H9 (cell line): ENCODE measurements around the gene KBTBD6. TPM values are rescaled to one million over a fixed set of nuclear protein-coding genes. Genes with fewer than 3 reads are reported as not detected.

Experiments
- DNase-seq: peaks from one replicate; pipeline ENCODE4 v3.0.0-alpha.2; 2017
- H2AFZ ChIP-seq: one replicate; pipeline ENCODE4 v1.6.1; 2013; ENCODE audit warnings: mild to moderate bottlenecking, low read length, control low read depth, moderate library complexity
- H2AK5ac ChIP-seq: 2 replicates; pipeline ENCODE4 v1.6.1; 2013; ENCODE audit warnings: low read length, control low read depth, mixed read lengths; ENCODE audit not compliant: insufficient read length
- H2BK120ac ChIP-seq: one replicate; pipeline ENCODE4 v1.6.1; 2013; ENCODE audit warnings: low read depth, mild to moderate bottlenecking, low read length, control low read depth, inconsistent platforms; ENCODE audit not compliant: poor library complexity, severe bottlenecking
- H2BK12ac ChIP-seq: 2 replicates; pipeline ENCODE4 v1.6.1; 2013; ENCODE audit warnings: low read length, control low read depth, mixed read lengths, low read depth; ENCODE audit not compliant: insufficient read length
- H2BK15ac ChIP-seq: 2 replicates; pipeline ENCODE4 v1.6.1; 2013; ENCODE audit warnings: low read depth, low read length, control low read depth
- H2BK20ac ChIP-seq: one replicate; pipeline ENCODE4 v1.6.1; 2013; ENCODE audit warnings: low read depth, mild to moderate bottlenecking, low read length, control low read depth, inconsistent platforms; ENCODE audit not compliant: poor library complexity, severe bottlenecking
- H2BK5ac ChIP-seq: 2 replicates; pipeline ENCODE4 v1.6.1; 2013; ENCODE audit warnings: low read length, control low read depth, mixed read lengths; ENCODE audit not compliant: insufficient read length
- H3K14ac ChIP-seq: 2 replicates; pipeline ENCODE4 v1.6.1; 2013; ENCODE audit warnings: low read length, control low read depth; ENCODE audit not compliant: insufficient read depth
- H3K18ac ChIP-seq: 2 replicates; pipeline ENCODE4 v1.6.1; 2013; ENCODE audit warnings: low read depth, mild to moderate bottlenecking, mixed read lengths, low read length, control low read depth; ENCODE audit not compliant: insufficient read length
- H3K23ac ChIP-seq: 2 replicates; pipeline ENCODE4 v1.6.1; 2013; ENCODE audit warnings: low read length, control low read depth, mixed read lengths, low read depth; ENCODE audit not compliant: insufficient read length
- H3K23me2 ChIP-seq: 2 replicates; pipeline ENCODE4 v1.6.1; 2013; ENCODE audit warnings: low read depth, mild to moderate bottlenecking, mixed read lengths, low read length, control low read depth; ENCODE audit not compliant: insufficient read length, poor library complexity, severe bottlenecking
- H3K27ac ChIP-seq: 2 replicates; pipeline ENCODE4 v1.5.1; 2013; ENCODE audit warnings: low read length, control low read depth, mixed read lengths, low read depth; ENCODE audit not compliant: insufficient read length
- H3K27me3 ChIP-seq: 2 replicates; pipeline ENCODE4 v1.6.1; 2013; ENCODE audit warnings: low read length, control low read depth, inconsistent platforms; ENCODE audit not compliant: insufficient read depth
- H3K4ac ChIP-seq: 2 replicates; pipeline ENCODE4 v1.6.1; 2013; ENCODE audit warnings: low read depth, mild to moderate bottlenecking, control low read depth, inconsistent platforms, low read length, moderate library complexity
- H3K4me1 ChIP-seq: 2 replicates; pipeline ENCODE4 v1.6.1; 2013; ENCODE audit warnings: low read length, control low read depth, inconsistent platforms; ENCODE audit not compliant: insufficient read depth
- H3K4me2 ChIP-seq: 2 replicates; pipeline ENCODE4 v1.6.1; 2013; ENCODE audit warnings: low read length, control low read depth, mixed read lengths; ENCODE audit not compliant: insufficient read length, insufficient read depth
- H3K56ac ChIP-seq: 2 replicates; pipeline ENCODE4 v1.6.1; 2013; ENCODE audit warnings: low read depth, mild to moderate bottlenecking, mixed read lengths, low read length, control low read depth; ENCODE audit not compliant: insufficient read length
- H3K79me1 ChIP-seq: 2 replicates; pipeline ENCODE4 v1.6.1; 2013; ENCODE audit warnings: low read depth, mild to moderate bottlenecking, moderate library complexity, low read length, control low read depth, inconsistent platforms; ENCODE audit not compliant: insufficient read depth, poor library complexity, severe bottlenecking
- H3K79me2 ChIP-seq: 2 replicates; pipeline ENCODE4 v1.6.1; 2013; ENCODE audit warnings: low read length, control low read depth, inconsistent platforms; ENCODE audit not compliant: insufficient read depth
- H3K9ac ChIP-seq: 2 replicates; pipeline ENCODE4 v1.6.1; 2013; ENCODE audit warnings: low read length, control low read depth, mixed read lengths; ENCODE audit not compliant: insufficient read length; ENCODE audit errors: extremely low read depth
- H3K9me3 ChIP-seq: one replicate; pipeline ENCODE4 v1.6.1; 2013; ENCODE audit warnings: low read depth, low read length, inconsistent platforms; ENCODE audit not compliant: control insufficient read depth
- H3T11ph ChIP-seq: one replicate; pipeline ENCODE4 v1.6.1; 2013; ENCODE audit warnings: mild to moderate bottlenecking, low read length, control low read depth, inconsistent platforms
- H4K20me1 ChIP-seq: one replicate; pipeline ENCODE4 v1.6.1; 2013; ENCODE audit not compliant: control insufficient read depth, insufficient read length, insufficient read depth
- H4K5ac ChIP-seq: 2 replicates; pipeline ENCODE4 v1.6.1; 2013; ENCODE audit warnings: low read depth, mild to moderate bottlenecking, mixed read lengths, low read length, control low read depth; ENCODE audit not compliant: insufficient read length
- H4K8ac ChIP-seq: replicated peaks from 2 replicates; pipeline ENCODE4 v1.6.1; 2013; ENCODE audit warnings: low read length, control low read depth, mixed read lengths, low read depth; ENCODE audit not compliant: insufficient read length
- H4K91ac ChIP-seq: 2 replicates; pipeline ENCODE4 v1.6.1; 2013; ENCODE audit warnings: low read depth, mild to moderate bottlenecking, moderate library complexity, mixed read lengths, low read length, control low read depth; ENCODE audit not compliant: insufficient read length
- H3K27ac Mint-ChIP-seq, 3 experiments: 2 replicates in 2 of 3; 3 replicates in 1 of 3; pipeline ENCODE4 v1.8.0; 2020 to 2021; ENCODE audit warnings: mixed read lengths in 3 of 3, mild to moderate bottlenecking in 1 of 3, moderate library complexity in 1 of 3
- H3K27me3 Mint-ChIP-seq: 2 replicates; pipeline ENCODE4 v1.8.0; 2021; ENCODE audit warnings: low read depth, mild to moderate bottlenecking, moderate library complexity, mixed read lengths
- H3K36me3 Mint-ChIP-seq, 3 experiments: 2 replicates in 2 of 3; 3 replicates in 1 of 3; pipeline ENCODE4 v1.8.0; 2020 to 2021; ENCODE audit warnings: low read depth in 3 of 3, mixed read lengths in 3 of 3; ENCODE audit not compliant: insufficient read depth in 1 of 3
- H3K4me1 Mint-ChIP-seq, 2 experiments: 2 replicates each; pipeline ENCODE4 v1.8.0; 2020; ENCODE audit warnings: mixed read lengths in 2 of 2
- H3K4me3 Mint-ChIP-seq, 2 experiments: 2 replicates in 1 of 2; 3 replicates in 1 of 2; pipeline ENCODE4 v1.8.0; 2020 to 2021; ENCODE audit warnings: mild to moderate bottlenecking in 2 of 2, mixed read lengths in 2 of 2, moderate library complexity in 1 of 2
- H3K9me3 Mint-ChIP-seq, 2 experiments: 2 replicates in 1 of 2; 3 replicates in 1 of 2; pipeline ENCODE4 v1.8.0; 2020; ENCODE audit warnings: mild to moderate bottlenecking in 2 of 2, mixed read lengths in 2 of 2, moderate library complexity in 1 of 2
- CTCF ChIP-seq: fragments of 200-600 bp; sonication (generic); conservative IDR thresholded peaks from 3 replicates; pipeline ENCODE4 v1.8.0; 2021; ENCODE audit warnings: antibody characterized with exemption, mild to moderate bottlenecking
- WGBS: extraction: QIAGEN DNeasy Blood & Tissue Kit; methylation state at CpG from one replicate; pipeline ENCODE4 v1.1.7; 2013; ENCODE audit warnings: missing lambda C conversion rate, low lambda C conversion rate, mixed read lengths; ENCODE audit not compliant: insufficient read length; ENCODE audit errors: extremely low coverage; 5-methylcytosine and 5-hydroxymethylcytosine counted together
- total RNA-seq: library from RNA; stranded (reverse); gene quantifications from 2 replicates; pipeline ENCODE4 v1.2.1, GENCODE V29; 2021

KBTBD6 gene
- total RNA-seq, 1 experiment from 2014 or later = 11.5 TPM

GRCh38 chr13:41122838-41123237, 9.8 kb downstream of the KBTBD6 start:
- Histone ChIP-seq H3K9me3 (no peaks in the 10 kb centered on the region), H2BK20ac (no peak overlapping the region), H2AK5ac (no peak overlapping the region), H3K79me1 (peaks cover 2% of the 10 kb centered on the region), H4K20me1 (no peaks in the 10 kb centered on the region), H3K23ac (no peak overlapping the region), H4K8ac (no peak overlapping the region), H4K5ac (no peak overlapping the region), H3K4ac (no peak overlapping the region), H3K14ac (no peak overlapping the region), H3K4me1 (no peaks in the 10 kb centered on the region), H2BK12ac (no peak overlapping the region), H3K27me3 (no peaks in the 10 kb centered on the region), H3K79me2 (no peaks in the 10 kb centered on the region), H3K56ac (no peak overlapping the region), H4K91ac (no peak overlapping the region), H3K9ac (no peak overlapping the region), H2BK120ac (no peak overlapping the region), H2AFZ (no peak overlapping the region), H3K18ac (no peak overlapping the region), H3K4me2 (no peak overlapping the region), H2BK5ac (no peak overlapping the region), H3K27ac (no peak overlapping the region), H3K23me2 (no peaks in the 10 kb centered on the region), H2BK15ac (no peak overlapping the region), H3T11ph (no peak overlapping the region)
- H3K27ac Mint-ChIP-seq = no peak overlapping the region
- no peak for TF ChIP-seq CTCF
- no peaks in the 10 kb centered on the region for H3K27me3 Mint-ChIP-seq
- no peak for DNase-seq
- H3K9me3 Mint-ChIP-seq = peaks cover 2 to 3% of the 10 kb centered on the region in 2 experiments; a peak in 2 of 5 replicates
- H3K36me3 Mint-ChIP-seq = peaks cover 6 to 9% (median 9%) of the 10 kb centered on the region in 3 experiments; a peak in 6 of 7 replicates
- no peak overlapping the region for H3K4me3 Mint-ChIP-seq
- WGBS = no CpG with 5 or more reads among the region's 2 CpGs
- H3K4me1 Mint-ChIP-seq = no peaks in the 10 kb centered on the region
